Measurements from ENCODE around the gene CLK3.
A peak's percentile ranks its signal among the peaks of the same experiment; 100 is the strongest.
"Not testable (repeated sequence)": the region's sequence is repeated elsewhere in the genome, so short reads cannot be mapped to it uniquely, and the experiment has no call there.

The CLK3 gene

GRCh38 chr15:74620636-74621545 lies 5.3 kb downstream of the CLK3 start:
- peak; percentile 40 to 58 (median 46) for DNase-seq (ENCODE audit: low read depth in 3 of 3)

- DNase-seq (ENCODE audit: low read depth in 3 of 3) = no peak
Measured at GRCh38 chr15:74621546-74621920, 5.9 kb downstream of the CLK3 start.

DNA sequence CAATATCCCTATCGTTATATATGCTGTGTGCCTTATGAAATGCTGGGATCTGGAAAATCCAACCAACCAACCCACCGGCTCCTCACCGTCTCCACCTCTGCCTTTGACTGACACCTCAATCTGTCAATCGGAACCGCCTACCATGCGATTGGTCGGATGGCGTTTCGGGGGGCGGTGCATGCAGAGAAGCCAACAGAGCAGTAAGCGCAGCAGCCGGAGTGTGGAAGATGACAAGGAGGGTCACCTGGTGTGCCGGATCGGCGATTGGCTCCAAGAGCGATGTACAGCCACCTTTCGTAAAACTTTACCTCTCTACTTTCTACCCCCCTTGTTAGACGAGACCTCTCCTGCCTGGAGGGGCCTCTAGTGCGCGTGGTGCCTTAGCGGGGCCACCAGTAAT lies 6.3 kb downstream of the CLK3 start:
- DNase-seq (ENCODE audit: low read depth in 3 of 3) = no peak

GRCh38 chr15:74622758-74623157 lies 7.1 kb downstream of the CLK3 start:
- no peak for DNase-seq (ENCODE audit: low read depth in 3 of 3)

DNA sequence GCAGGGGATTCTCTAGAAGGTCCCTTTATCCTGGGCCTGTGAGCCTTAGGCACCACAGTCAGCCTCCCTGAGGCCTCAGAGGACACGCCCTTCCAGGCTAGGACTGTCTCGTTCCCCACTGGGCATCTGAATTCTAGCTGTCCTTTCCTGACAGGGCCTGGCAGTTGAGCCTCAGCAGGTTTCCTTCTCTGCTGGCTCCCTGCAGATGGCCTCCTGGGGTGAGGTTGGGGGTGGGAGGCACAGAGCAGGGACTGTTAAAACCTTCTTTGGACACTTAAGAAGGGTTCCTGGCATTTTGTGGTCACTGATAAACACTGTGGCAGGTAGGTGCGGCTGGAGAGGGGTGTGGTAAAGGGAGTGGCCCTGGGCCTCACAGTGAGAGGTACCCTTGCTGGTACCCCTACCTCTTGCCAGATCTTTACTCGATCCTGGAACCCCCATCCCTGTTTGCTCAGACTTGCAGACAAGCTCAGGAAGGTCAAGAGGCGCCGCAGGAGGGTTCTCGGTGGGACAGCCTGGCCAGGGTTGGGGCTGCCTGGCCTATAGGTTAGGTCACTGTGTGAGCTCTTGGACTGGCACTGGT lies 8.5 kb downstream of the CLK3 start:
- DNase-seq (ENCODE audit: low read depth in 3 of 3) = no peak

GRCh38 chr15:74625693-74626092 lies 10.1 kb downstream of the CLK3 start:
- no peak for DNase-seq (ENCODE audit: low read depth in 3 of 3)

DNA sequence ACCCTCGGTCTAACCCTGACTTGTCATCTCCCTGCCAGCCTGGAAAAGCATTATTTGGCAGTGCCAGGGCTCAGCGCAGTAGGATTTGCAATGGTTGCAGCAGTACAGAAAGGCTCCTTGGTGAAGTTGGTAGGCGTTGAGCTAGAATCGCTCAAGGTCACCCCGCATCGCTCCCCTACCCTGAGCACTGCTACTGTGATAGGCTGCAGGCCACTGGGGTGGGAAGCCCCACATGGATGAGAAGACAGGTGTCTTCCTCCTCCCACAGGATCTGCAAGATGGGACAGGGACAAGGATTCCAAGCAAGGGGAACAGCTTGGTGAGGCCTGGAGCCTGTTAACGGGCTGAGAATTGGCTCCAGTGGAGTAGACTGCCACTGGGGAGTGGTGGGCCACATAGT lies 10.7 kb downstream of the CLK3 start:
- DNase-seq (ENCODE audit: low read depth in 3 of 3) = no peak

- DNase-seq (ENCODE audit: low read depth in 3 of 3) = no peak
Measured at GRCh38 chr15:74626752-74627692, 11.4 kb downstream of the CLK3 start.

- no peak for DNase-seq (ENCODE audit: low read depth in 3 of 3)
Measured at GRCh38 chr15:74627766-74628165, 12.1 kb downstream of the CLK3 start.

DNA sequence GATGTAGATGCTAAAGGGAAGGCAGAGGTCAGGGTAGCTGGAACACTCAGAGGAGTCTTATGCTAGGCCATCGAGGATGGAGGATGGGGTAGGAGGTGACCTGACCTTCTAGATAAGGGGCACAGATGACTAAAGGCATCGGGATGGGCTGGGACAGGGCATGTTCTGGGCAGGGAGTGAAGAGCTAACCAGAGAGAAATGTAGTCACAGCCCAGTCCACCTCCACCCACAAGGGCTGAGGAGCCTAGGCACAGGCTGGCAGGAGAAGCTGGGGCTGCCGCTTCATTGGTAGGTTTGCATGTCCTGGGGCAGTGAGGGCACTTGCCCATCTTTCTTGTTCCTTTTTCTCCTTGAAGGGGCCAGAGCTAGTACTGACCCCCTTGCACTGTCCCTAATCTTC lies 12.6 kb downstream of the CLK3 start:
- no peak for DNase-seq (ENCODE audit: low read depth in 3 of 3)

GRCh38 chr15:74628949-74629348 lies 13.3 kb downstream of the CLK3 start:
- DNase-seq (ENCODE audit: low read depth in 3 of 3) = no peak

DNA sequence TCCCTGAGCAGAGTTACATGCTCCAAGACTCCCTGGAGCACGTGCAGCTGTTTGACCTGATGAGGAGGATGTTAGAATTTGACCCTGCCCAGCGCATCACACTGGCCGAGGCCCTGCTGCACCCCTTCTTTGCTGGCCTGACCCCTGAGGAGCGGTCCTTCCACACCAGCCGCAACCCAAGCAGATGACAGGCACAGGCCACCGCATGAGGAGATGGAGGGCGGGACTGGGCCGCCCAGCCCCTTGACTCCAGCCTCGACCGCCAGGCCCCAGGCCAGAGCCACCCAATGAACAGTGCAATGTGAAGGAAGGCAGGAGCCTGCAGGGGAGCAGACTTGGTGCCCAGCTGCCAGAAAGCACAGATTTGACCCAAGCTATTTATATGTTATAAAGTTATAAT lies 14.1 kb downstream of the CLK3 start:
- DNase-seq (ENCODE audit: low read depth in 3 of 3) = not testable (repeated sequence)

DNA sequence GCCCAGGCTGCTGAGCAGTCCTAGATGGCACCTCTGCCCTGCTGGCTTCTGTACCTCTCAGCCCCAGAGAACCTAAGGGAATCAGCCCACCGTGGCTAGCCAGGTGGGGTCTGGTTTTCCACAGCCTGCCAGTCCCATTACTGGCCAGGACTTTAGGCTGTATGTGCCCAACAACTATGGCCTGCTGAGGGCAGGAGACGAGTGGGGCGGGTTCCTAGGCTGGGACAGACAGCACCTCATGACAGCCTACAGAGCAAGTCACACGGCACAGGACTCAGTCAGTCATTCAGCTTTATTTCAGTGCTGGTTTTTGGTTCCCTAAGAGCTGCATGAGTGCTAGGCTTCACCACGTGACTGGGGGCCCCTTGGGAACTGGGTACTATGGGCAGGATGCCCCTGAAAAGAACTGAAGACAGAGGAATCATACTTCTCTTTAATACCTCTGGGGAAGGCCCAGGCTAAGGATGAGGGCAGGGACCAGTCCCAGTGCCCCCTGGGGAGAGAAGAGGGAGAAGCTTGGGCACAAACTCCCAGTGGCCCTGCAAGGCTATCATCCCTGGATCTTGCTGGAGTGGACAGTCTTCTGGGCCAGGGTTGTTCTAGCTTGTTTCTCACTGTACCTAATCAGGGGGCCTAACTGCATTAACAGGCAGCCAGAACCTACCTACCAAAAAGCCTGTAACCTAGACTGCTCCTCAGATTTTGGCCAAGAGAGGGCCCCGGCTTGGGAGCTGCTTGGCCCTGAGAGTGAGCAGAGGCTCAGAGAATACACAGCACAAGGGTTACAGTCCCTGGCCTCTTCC lies 14.8 kb downstream of the CLK3 start:
- no peak for DNase-seq (ENCODE audit: low read depth in 3 of 3)

DNA sequence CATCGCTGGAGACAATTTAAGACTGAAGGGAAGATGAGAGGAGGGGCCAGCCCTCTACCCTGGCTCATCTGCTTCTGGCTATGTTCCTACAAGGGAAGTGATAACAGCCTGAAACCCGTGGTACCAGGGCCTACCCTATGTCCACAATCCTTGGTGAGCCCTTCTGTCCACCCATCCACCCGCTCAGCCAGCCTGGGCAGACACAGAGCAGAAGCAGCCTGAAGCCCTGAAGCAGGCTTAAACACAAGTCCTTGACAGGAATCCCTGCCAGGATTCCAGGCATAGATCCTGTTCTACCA lies 15.4 kb downstream of the CLK3 start:
- DNase-seq (ENCODE audit: low read depth in 3 of 3) = no peak

DNA sequence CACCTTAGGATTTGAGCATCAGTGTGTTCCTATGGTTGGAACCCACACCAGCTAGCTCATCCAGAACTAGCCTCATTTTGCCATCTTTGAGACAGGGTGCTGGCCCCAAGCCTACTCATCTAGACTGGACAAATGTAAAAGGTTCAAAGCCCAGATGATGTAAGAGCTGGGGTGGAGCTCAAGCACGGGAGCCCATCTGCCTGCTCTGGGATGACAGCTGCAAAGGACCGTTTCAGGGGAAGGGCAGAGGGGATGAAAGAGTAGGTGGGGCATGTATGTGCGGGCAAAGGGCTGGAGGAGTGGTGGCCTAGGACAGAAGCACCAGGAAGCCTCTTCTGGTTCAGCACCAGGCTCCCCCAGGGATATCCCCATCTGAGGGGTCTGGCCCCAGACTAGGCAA lies 15.8 kb downstream of the CLK3 start:
- no peak for DNase-seq (ENCODE audit: low read depth in 3 of 3)

DNA sequence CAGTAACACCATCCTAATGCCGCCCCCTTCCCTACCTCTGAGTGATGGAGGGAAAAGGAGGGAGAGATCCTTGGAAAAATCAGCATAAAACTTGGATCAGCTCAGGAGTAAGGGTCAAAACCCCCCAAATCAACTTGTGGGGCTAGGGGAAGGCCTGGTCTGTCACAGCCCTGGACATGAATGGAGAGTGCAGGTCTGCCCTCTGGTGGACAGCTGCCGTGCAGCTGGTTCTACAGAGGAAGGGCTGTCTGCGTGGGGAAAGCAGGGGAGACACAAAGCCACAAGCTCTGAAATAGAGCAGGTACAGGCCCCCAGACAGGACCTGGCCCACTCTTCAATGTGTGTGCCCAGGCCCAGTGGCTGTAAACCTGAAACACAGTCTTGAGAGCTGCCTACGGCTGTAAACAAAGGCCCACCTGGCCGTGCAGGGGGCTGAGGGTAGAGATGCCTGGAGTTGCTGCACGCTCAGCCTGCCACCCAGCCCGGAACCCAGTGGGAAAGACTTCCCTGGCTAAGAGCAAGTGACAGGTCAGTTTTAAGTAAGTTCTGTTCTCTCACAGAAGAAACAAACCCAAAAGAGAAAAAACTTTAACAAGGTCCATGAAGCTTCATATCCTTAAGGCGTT lies 16.4 kb downstream of the CLK3 start:
- DNase-seq (ENCODE audit: low read depth in 3 of 3) = peak; percentile 20 to 31 (median 28)

DNA sequence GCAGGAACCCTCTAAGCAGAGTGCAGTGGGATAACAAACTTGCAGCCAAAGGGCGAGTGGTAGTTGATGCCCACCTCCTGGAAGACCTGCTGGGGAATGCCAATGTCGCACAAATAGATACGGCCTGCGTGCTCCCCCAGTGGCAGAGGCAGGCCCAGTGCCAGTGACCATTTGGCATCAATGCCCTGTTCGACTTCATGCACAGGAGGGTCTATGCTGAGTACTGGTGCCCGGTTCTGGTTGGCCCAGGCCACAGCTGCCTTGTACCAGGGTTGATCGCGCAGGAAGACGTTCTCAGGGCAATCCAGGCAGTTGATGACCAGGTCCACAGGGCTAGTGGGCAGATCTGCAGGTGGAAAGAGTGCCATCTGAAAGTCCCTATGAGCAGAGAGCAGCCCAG lies 17.0 kb downstream of the CLK3 start:
- no peak for DNase-seq (ENCODE audit: low read depth in 3 of 3)

DNA sequence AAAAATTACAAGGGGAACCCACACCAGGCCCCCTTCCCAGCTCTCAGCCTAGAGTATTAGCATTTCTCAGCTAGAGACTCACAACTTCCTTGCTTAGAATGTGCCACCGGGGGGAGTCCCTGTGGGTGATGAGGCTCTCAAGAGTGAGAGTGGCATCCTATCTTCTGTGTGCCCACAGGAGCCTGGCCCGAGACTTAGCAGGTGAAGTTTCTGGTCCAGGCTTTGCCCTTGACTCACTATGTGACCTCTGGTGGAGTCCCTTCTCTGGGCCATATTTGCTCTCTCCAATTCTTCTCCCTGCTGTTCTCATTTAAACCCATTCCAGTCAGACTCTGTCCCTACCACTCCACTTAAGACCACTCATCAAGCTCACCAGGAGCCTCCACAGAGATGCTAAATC lies 18.1 kb downstream of the CLK3 start:
- DNase-seq (ENCODE audit: low read depth in 3 of 3) = no peak

DNA sequence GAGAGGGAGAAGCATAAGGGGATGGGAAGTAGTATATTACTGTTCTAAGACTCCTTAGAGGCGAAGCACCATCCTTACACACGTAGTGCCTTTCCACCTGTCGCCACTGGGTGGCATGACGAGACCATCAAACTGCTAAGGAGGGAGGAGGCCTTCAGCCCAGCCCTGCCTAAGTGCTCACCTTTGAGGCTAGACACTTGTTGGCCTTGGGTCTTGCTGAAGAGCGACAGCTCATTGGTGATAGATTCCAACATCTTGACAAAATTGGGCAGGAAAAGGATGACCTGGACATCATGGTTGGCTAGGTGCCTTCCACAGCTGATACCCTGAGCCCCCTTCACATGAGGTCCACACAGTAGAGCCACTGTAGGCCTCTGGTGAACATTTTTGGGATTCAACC lies 19.6 kb downstream of the CLK3 start:
- peak; percentile 44 to 59 (median 50) for DNase-seq (ENCODE audit: low read depth in 3 of 3)

GRCh38 chr15:74636984-74637383 lies 21.3 kb downstream of the CLK3 start:
- no peak for DNase-seq (ENCODE audit: low read depth in 3 of 3)

DNA sequence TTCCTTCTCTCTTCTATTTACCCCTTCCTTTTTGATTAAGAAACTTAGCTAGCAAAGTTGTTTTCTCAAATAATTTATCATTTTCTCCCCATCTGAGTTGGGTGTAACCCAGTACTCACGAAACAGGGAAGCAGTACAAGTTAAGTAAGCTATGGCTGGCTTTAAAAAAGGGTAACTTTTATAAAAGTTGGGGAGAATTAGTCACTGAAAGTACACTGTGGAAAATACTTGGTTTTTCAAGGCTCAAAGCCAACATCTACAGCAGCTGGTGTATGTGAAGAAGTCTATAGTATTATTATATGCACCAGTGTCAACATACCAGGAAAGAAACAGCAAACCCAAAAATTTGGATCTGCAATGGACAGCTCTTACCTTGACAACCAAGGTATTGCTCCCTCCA lies 25.5 kb downstream of the CLK3 start:
- no peak for DNase-seq (ENCODE audit: low read depth in 3 of 3)
